Measurements from ENCODE around the gene PCDHGA1.

PCDHGA1 gene

DNA sequence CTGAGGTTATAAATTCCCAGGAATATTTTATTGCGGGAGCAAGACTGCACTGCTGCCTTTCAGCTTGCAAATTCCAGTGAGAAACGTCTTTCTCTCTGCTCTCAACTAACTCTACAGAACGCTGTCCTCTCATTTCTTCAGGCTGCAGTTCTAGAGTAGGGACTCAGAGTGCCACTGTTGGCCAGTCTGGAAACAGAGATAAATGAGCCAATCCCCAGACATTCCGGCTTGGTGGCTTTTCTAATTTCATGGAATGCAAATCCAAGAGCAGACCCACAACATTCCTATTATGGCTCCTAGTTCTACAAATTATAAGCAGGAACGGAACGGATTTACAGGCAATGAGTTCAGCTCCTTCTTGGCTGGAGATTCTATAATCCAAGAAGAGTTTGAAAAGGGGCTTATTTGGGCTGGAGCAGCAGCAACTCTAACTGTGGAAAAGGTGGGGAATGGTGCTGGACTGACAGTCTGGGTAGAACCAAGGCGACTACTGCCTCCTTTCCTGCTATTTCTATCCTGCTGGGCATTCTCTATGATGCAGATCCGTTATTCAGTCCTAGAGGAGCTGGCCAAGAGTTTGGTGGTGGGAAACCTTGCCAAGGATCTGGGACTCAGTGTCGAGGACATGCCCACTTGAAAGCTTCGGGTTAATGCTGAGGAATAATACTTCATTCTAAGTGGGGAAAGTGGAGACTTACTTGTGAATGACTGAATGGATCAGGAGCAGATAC is 109.3 kb downstream of the PCDHGA1 start:
- DNase-seq (ENCODE audit: low read depth in 2 of 2), result no peak

DNA sequence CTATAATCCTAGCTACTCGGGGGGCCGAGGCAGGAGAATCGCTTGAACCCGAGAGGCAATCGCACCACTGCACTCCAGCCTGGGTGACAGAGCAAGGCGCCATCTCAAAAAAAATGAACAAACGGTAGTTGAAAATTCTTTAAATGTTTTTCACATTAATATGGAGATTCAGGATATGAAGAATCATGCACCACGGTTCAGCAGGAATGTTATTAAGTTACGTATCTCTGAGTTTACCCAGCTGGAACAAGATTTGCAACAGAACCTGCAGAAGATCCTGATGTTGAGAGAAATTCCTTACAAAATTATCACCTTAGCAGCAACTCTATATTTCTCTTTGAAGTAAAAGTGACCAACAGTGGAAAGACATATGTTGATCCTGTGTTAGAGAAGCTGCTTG is 110.0 kb downstream of the PCDHGA1 start:
- no peak for DNase-seq (ENCODE audit: low read depth in 2 of 2)

DNA sequence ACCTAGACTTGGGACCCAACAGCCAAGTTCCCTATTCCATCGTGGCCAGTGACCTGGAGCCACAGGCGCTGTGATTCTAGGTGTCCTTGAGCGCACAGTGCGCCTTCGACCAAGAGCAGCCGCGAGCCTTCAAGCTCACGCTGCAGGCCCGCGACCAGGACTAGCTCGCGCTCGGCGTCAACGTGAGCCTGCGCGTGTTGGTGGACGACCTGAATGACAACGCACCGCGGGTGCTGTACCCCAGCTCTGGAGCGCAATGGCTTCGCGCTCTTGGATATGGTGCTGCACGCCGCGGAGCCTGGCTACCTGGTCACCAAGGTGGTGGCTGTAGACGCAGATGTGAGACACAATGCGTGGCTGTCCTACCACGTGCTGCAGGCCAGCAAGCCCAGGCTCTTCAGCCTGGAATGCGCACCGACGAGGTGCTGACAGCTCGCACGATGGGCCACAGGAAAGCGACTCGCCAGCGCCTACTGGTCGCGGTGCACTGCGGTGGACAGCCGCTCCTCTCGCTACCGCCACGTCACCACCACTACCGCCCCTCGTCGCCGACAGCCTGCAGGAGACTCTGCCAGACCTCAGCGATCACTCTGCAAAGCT is 111.4 kb downstream of the PCDHGA1 start:
- DNase-seq (ENCODE audit: low read depth in 2 of 2), result no peak

DNA sequence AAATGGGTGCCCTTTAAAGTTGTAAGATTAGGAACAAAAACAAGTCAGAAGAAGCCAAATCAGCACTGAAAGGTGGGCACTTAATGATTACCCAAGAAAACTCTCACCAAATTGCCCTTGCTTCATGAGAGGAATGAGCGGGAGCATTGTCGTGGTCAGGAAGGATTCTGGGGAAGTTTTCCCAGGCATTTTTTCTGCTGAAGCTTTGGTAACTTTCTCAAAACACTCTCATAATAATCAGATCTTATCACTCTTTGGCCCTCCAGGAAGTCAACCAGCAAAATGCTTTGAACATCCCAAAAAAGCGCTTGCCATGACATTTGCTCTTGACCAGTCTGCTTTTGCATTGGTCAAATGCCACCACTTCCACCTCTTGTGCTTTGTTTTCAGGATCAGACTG is 135.0 kb downstream of the PCDHGA1 start:
- DNase-seq (ENCODE audit: low read depth in 2 of 2), result no peak

DNA sequence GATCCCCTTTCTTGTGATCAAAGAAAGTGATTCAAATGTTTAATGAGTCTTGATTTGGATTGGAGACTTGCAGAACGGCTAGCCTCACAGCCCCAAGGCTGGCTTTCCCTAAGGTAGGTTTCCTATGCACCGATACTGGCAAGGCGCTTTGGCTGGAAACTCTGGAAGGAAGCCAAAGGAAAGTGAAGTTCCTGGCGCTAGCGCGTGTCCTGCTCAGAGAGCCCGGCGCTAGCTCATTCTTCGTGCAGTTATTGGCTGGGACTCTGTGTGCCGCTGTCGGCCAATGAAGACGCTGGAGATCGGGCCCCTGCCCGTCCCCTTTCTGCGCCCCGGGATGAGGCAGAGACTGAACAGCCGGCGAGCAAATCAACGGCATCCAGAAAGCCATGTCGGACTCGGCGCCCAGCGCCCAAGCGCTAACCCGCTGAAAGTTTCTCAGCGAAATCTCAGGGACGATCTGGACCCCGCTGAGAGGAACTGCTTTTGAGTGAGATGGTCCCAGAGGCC is 145.4 kb downstream of the PCDHGA1 start, which contains the start of gene PCDHGC3:
PCDHGC3 (plus strand) TSS at position 342 of the 507 bp plus-strand sequence; CDS start at position 493, 151 bp downstream.
- no peak for DNase-seq (ENCODE audit: low read depth in 2 of 2)

DNA sequence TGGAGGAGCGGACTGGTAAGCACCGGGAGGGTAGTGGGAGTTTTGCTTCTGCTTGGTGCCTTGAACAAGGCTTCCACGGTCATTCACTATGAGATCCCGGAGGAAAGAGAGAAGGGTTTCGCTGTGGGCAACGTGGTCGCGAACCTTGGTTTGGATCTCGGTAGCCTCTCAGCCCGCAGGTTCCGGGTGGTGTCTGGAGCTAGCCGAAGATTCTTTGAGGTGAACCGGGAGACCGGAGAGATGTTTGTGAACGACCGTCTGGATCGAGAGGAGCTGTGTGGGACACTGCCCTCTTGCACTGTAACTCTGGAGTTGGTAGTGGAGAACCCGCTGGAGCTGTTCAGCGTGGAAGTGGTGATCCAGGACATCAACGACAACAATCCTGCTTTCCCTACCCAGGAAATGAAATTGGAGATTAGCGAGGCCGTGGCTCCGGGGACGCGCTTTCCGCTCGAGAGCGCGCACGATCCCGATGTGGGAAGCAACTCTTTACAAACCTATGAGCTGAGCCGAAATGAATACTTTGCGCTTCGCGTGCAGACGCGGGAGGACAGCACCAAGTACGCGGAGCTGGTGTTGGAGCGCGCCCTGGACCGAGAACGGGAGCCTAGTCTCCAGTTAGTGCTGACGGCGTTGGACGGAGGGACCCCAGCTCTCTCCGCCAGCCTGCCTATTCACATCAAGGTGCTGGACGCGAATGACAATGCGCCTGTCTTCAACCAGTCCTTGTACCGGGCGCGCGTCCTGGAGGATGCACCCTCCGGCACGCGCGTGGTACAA is 146.0 kb downstream of the PCDHGA1 start:
- no peak for DNase-seq (ENCODE audit: low read depth in 2 of 2)

DNA sequence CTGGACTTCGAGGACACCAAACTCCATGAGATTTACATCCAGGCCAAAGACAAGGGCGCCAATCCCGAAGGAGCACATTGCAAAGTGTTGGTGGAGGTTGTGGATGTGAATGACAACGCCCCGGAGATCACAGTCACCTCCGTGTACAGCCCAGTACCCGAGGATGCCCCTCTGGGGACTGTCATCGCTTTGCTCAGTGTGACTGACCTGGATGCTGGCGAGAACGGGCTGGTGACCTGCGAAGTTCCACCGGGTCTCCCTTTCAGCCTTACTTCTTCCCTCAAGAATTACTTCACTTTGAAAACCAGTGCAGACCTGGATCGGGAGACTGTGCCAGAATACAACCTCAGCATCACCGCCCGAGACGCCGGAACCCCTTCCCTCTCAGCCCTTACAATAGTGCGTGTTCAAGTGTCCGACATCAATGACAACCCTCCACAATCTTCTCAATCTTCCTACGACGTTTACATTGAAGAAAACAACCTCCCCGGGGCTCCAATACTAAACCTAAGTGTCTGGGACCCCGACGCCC is 146.8 kb downstream of the PCDHGA1 start:
- DNase-seq (ENCODE audit: low read depth in 2 of 2), result no peak

DNA sequence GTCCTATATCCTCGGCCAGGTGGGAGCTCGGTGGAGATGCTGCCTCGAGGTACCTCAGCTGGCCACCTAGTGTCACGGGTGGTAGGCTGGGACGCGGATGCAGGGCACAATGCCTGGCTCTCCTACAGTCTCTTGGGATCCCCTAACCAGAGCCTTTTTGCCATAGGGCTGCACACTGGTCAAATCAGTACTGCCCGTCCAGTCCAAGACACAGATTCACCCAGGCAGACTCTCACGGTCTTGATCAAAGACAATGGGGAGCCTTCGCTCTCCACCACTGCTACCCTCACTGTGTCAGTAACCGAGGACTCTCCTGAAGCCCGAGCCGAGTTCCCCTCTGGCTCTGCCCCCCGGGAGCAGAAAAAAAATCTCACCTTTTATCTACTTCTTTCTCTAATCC is 147.5 kb downstream of the PCDHGA1 start:
- no peak for DNase-seq (ENCODE audit: low read depth in 2 of 2)

DNA sequence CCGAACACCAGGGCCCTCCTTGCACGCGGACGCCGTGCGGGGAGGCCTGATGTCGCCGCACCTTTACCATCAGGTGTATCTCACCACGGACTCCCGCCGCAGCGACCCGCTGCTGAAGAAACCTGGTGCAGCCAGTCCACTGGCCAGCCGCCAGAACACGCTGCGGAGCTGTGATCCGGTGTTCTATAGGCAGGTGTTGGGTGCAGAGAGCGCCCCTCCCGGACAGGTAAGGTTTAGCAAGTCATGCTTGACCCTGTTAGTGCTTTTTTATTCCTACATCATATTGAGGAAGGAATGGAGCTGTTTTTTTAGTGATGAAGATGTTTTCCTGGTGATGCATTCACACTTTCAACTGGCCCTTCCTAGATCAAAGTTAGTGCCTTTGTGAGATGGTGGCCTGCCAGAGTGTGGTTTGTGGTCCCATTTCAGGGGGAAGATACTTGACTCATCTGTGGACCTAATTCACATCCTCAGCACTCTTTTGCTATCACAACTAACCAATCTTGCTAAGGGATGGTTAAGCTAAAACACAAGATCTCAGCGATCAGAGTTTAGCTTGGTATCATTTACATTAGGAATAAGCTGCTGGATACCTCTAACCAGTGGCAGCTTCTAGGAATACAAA is 148.1 kb downstream of the PCDHGA1 start:
- DNase-seq (ENCODE audit: low read depth in 2 of 2), result no peak

DNA sequence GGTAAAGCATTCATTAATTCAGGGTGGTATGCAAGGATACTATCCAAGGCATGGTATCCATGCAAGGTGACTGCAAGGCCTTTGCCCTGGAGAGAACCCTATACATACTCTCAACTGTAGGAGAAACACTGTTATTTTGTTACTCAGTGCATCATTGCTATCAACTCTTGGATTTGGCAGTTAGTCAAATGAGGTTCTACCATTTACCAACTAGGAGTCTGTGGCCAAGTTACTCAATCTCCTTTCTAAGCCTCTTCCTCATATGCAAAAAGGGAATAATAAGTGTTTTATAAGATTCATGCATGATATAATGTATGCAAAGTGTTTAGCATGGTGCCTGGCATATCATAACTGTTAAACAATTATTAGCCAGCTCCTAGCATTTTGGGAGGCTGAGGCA is 149.5 kb downstream of the PCDHGA1 start:
- no peak for DNase-seq (ENCODE audit: low read depth in 2 of 2)

DNA sequence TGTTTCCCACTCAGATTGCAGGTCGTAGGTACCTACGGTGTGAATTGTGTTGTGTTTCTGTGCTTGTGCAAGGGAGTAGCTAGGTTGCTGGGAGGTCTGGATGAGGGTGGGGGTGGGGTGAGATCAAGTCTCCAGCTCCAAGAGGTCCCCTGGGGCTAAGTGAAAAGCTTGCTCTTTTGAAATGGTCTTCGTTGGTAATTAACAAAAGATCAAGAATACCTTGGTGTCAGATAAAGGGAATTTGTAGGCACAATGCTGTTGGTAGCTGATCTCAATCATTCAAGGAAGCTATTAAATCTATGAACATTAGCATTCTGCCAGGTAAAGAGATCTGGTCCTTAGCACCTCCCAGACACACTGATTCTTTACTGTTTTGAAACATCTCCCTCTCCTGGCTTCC is 153.6 kb downstream of the PCDHGA1 start:
- DNase-seq (ENCODE audit: low read depth in 2 of 2), result no peak

DNA sequence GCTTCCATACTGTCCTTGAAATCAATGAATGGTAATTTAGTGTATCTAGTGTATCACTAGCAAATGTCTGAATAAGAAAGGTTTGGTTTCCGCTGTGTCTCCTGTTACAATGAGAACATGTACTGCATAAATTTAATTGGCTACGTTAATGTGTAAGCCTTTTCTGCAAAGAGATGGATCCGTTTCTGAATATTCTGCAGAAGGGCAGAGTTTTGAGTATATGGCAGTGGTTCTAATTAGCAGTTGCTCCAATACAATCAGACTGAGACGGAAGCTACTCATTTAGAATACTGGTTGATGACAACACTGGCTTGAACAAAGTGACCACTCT is 154.0 kb downstream of the PCDHGA1 start:
- no peak for DNase-seq (ENCODE audit: low read depth in 2 of 2)

DNA sequence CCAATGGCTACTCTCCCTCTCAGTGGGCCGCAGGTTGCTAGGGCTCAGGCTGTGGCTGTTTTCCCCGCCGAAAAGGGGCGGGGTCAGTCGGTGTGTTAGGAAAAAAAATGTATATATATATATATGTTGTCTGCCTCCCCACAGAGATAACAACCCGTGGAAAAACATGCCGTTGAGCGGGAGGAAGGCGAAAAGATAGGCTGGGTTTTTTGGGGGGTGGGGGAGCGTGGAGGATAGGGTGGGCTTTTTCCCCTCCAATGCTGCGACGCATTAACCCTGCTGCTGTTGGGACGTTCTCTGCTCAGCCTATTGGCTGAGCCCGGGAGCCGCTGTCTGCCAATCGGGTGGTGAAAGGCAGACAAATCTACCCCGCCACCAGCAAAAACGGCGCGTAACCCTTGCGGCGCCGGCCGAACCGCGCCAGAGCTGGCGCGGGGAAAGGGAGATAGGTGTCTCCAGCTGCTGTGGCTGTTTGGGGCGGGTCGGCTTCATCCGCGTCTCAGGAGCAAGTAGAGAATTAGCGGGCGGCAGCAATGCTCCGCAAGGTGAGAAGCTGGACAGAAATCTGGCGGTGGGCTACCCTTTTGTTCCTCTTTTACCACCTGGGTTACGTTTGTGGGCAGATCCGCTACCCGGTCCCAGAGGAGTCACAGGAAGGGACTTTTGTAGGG is 154.5 kb downstream of the PCDHGA1 start, which contains the start of gene PCDHGC4:
PCDHGC4 (plus strand) TSS at position 390 of the 671 bp plus-strand sequence; CDS start at position 534, 144 bp downstream.
- no peak for DNase-seq (ENCODE audit: low read depth in 2 of 2)

DNA sequence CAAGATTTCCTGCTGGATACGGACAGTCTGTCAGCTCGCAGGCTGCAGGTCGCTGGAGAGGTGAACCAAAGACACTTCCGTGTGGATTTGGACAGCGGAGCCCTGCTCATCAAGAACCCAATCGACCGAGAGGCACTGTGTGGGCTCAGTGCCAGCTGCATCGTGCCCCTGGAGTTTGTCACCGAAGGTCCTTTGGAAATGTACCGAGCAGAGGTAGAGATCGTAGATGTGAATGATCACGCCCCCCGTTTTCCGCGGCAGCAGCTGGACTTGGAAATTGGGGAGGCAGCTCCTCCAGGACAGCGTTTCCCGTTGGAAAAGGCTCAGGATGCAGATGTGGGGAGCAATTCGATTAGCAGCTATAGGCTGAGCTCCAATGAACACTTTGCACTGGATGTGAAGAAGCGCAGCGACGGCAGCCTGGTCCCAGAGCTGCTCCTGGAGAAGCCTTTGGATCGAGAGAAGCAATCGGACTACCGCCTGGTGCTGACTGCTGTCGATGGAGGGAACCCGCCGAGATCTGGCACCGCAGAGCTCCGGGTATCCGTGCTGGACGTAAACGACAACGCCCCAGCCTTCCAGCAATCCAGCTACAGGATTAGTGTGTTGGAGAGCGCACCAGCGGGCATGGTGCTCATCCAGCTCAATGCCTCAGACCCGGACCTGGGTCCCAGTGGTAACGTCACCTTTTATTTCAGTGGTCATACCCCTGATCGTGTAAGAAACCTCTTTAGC is 155.2 kb downstream of the PCDHGA1 start:
- DNase-seq (ENCODE audit: low read depth in 2 of 2), result no peak

DNA sequence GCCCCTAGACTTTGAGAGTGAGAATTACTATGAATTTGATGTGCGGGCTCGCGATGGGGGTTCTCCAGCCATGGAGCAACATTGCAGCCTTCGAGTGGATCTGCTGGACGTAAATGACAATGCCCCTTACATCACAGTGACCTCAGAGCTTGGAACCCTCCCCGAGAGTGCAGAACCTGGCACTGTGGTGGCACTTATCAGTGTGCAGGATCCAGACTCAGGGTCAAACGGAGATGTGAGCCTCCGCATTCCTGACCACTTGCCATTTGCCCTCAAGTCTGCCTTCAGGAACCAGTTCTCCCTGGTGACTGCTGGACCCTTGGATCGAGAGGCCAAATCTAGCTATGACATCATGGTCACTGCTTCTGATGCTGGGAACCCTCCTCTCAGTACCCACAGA is 155.8 kb downstream of the PCDHGA1 start:
- no peak for DNase-seq (ENCODE audit: low read depth in 2 of 2)

DNA sequence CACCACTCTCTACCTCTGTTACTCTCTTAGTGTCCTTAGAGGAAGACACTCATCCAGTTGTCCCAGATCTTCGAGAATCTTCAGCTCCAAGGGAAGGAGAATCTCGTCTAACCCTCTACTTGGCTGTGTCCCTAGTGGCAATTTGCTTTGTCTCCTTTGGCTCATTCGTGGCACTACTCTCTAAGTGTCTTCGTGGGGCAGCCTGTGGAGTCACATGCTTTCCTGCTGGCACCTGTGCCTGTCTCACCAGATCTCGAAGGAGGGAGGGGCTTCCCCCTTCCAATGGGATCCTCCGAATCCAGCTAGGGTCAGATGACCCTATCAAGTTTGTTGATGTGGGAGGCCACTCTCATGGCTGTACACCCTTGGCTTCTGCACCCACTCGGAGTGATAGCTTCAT is 156.8 kb downstream of the PCDHGA1 start:
- no peak for DNase-seq (ENCODE audit: low read depth in 2 of 2)

DNA sequence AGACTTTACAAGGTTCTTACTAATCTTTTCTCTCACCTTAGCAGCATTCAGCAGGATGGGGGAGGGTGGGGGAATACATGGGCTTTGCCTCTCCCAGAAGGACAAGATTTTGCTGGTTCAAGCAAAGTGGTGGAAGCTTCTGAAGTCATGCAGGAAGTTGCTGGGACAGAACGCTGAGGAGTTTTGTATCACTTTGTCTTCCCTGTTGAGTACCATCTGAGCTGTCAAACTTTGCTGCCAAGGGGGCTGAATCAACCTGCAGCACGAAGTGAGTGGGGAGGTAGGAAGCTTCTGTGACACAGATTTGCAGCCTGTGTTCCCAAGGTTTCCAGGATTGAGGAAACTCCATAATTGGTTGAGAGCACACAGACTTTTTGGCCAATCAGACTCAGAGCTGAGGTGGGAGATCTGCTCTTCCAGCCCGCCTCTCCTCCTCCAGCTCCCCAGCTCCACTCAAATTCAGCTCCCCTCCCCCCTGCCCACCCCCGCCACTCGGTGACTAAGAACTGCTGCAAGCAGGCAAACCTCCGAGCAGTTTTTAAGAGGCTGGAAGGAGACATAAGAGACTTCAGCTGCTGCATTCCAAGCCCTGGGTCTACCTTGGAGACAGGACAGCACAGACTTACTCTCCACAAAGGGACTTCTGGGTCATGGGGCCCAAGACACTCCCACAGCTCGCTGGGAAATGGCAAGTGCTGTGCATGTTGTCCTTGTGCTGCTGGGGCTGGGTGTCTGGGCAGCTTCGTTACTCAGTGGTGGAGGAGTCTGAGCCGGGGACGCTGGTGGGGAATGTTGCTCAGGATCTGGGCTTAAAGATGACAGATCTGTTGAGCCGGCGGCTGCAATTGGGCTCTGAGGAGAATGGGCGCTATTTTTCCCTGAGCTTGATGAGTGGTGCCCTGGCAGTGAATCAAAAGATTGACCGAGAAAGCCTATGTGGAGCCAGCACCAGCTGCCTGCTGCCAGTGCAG is 158.6 kb downstream of the PCDHGA1 start, which contains the start of gene PCDHGC5:
PCDHGC5 (plus strand) TSS at position 491 of the 971 bp plus-strand sequence; CDS start at position 651, 160 bp downstream.
- no peak for DNase-seq (ENCODE audit: low read depth in 2 of 2)

DNA sequence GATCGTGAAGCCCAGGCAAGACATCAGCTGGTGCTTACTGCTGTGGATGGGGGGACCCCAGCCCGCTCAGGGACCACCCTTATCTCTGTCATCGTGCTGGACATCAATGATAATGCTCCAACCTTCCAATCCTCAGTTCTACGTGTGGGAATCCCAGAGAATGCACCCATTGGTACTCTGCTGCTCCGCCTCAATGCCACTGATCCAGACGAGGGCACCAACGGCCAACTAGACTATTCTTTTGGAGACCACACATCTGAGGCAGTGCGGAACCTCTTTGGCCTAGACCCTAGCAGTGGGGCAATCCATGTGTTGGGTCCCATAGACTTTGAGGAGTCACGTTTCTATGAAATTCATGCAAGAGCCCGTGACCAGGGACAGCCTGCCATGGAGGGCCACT is 159.5 kb downstream of the PCDHGA1 start:
- DNase-seq (ENCODE audit: low read depth in 2 of 2), result no peak

DNA sequence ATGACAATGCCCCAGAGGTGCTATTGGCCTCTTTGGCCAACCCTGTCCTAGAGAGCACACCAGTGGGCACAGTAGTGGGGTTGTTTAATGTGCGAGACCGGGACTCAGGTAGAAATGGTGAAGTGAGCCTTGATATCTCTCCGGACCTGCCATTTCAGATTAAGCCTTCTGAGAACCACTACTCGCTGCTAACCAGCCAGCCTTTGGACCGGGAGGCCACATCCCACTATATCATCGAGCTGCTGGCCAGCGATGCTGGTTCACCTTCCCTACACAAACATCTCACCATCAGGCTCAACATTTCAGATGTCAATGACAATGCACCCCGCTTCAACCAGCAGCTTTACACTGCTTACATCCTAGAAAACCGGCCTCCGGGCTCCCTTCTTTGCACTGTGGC is 160.0 kb downstream of the PCDHGA1 start:
- no peak for DNase-seq (ENCODE audit: low read depth in 2 of 2)
